Stimulated activated CD8-positive, alpha-beta memory T cell treated with anti-CD3 and anti-CD28 coated beads, Interleukin-4, amount 100 ng/mL, for 4 hours (primary cell): Measurements from ENCODE around the gene CIT.
A peak's percentile ranks its signal among the peaks of the same experiment; 100 is the strongest.
"Not testable (repeated sequence)": the region's sequence is repeated elsewhere in the genome, so short reads cannot be mapped to it uniquely, and the experiment has no call there.

Source experiments
- DNase-seq, 2 donors: peaks; one replicate each; pipeline ENCODE4 v3.0.0-alpha.2; 2020; ENCODE audit warnings: low read depth in 2 of 2, low spot score in 1 of 2

Gene CIT

GRCh38 chr12:119876761-119877638, at the start of gene CIT:
Gene CIT (minus strand): TSS chr12:119877320. CDS start chr12:119876168, 1,152 bp downstream.
- peak; percentile 64 to 71 for DNase-seq

GRCh38 chr12:119925269-119925668, 48.1 kb upstream of the CIT start:
- DNase-seq = no peak

GRCh38 chr12:119920064-119920463, 42.9 kb upstream of the CIT start:
- DNase-seq = no peak

- DNase-seq = no peak
Observed at GRCh38 chr12:119915894-119916510, 38.9 kb upstream of the CIT start.

GRCh38 chr12:119914666-119915065, 37.5 kb upstream of the CIT start:
- no peak for DNase-seq

- no peak for DNase-seq
Observed at GRCh38 chr12:119913536-119914330, 36.6 kb upstream of the CIT start.

- no peak for DNase-seq
Observed at GRCh38 chr12:119911182-119911581, 34.1 kb upstream of the CIT start.

- no peak for DNase-seq
Observed at GRCh38 chr12:119910586-119910985, 33.5 kb upstream of the CIT start.

GRCh38 chr12:119902084-119902509, 25.0 kb upstream of the CIT start:
- DNase-seq = peak; percentile 44 to 46

- no peak for DNase-seq
Observed at GRCh38 chr12:119901670-119902069, 24.6 kb upstream of the CIT start.

GRCh38 chr12:119894916-119895315, 17.8 kb upstream of the CIT start:
- DNase-seq = no peak

GRCh38 chr12:119892611-119893010, 15.5 kb upstream of the CIT start:
- DNase-seq = not testable (repeated sequence)

GRCh38 chr12:119885549-119885948, 8.4 kb upstream of the CIT start:
- DNase-seq = no peak

GRCh38 chr12:119883791-119884190, 6.7 kb upstream of the CIT start:
- not testable (repeated sequence) for DNase-seq

- DNase-seq = no peak
Observed at GRCh38 chr12:119883237-119883636, 6.1 kb upstream of the CIT start.

GRCh38 chr12:119877639-119877948, 474 bp upstream of the CIT start:
- DNase-seq = no peak

GRCh38 chr12:119870457-119870856, 6.7 kb downstream of the CIT start:
- DNase-seq = no peak

- no peak for DNase-seq
Observed at GRCh38 chr12:119869720-119870119, 7.4 kb downstream of the CIT start.

- DNase-seq = no peak
Observed at GRCh38 chr12:119868992-119869391, 8.1 kb downstream of the CIT start.

GRCh38 chr12:119864591-119864990, 12.5 kb downstream of the CIT start:
- no peak for DNase-seq

GRCh38 chr12:119859241-119859640, 17.9 kb downstream of the CIT start:
- DNase-seq = no peak
